ENCODE results near the gene ACTG1. TPM values are rescaled to one million over a fixed set of nuclear protein-coding genes. Genes with fewer than 3 reads are reported as not detected.

Gene ACTG1
- total RNA-seq, 1 experiment from 2014 or later = 1,461 TPM

GRCh38 chr17:81482673-81483072 is 29.9 kb downstream of the ACTG1 start:
- TF ChIP-seq CTCF (IDR thresholded peaks at IDR 0.05; ENCODE audit: unreplicated experiment) = no peak
- H3K4me3 Mint-ChIP-seq (ENCODE audit: unreplicated experiment) = no peak overlapping the region
- H3K27ac Mint-ChIP-seq (ENCODE audit: low read depth, unreplicated experiment) = no peak overlapping the region
- H3K36me3 Mint-ChIP-seq (ENCODE audit: insufficient read depth, unreplicated experiment) = peaks cover 6% of the 10 kb centered on the region
- DNase-seq (ENCODE audit: unreplicated experiment) = no peak
- POLR2A ChIA-PET = no interaction called here
- no peaks in the 10 kb centered on the region for H3K27me3 Mint-ChIP-seq (ENCODE audit: insufficient read depth, unreplicated experiment)
- no peaks in the 10 kb centered on the region for H3K4me1 Mint-ChIP-seq (ENCODE audit: insufficient read depth, unreplicated experiment)
- no peaks in the 10 kb centered on the region for H3K9me3 Mint-ChIP-seq (ENCODE audit: unreplicated experiment)
- intact Hi-C loops (cut with micrococcal nuclease) = loop anchor here (2.0 kb wide), 1 partner anchor 340 kb away; no protein-coding TSS in a partner anchor
- CTCF ChIA-PET = interaction anchor here (0.6 kb wide), 2 partner anchors 229 to 494 kb away, joined by 3 to 4 read pairs; no protein-coding TSS in a partner anchor
- BruUV-seq (replicated peaks) = no TSS peak

- no peak for DNase-seq (ENCODE audit: unreplicated experiment)
- ChIA-PET POLR2A (no interaction called here), CTCF (interaction anchor here (0.7 kb wide), 1 partner anchor 114 kb away, joined by 3 read pairs; no protein-coding TSS in a partner anchor)
- Mint-ChIP-seq H3K27ac (ENCODE audit: low read depth, unreplicated experiment) (no peak overlapping the region), H3K9me3 (ENCODE audit: unreplicated experiment) (no peaks in the 10 kb centered on the region), H3K4me3 (ENCODE audit: unreplicated experiment) (no peak overlapping the region), H3K27me3 (ENCODE audit: insufficient read depth, unreplicated experiment) (no peaks in the 10 kb centered on the region), H3K4me1 (ENCODE audit: insufficient read depth, unreplicated experiment) (no peaks in the 10 kb centered on the region), H3K36me3 (ENCODE audit: insufficient read depth, unreplicated experiment) (peaks cover 6% of the 10 kb centered on the region)
- BruUV-seq (replicated peaks) = no TSS peak
- TF ChIP-seq CTCF (IDR thresholded peaks at IDR 0.05; ENCODE audit: unreplicated experiment) = no peak
- intact Hi-C loops (cut with micrococcal nuclease) = loop anchor here (2.0 kb wide), 1 partner anchor 339 kb away; no protein-coding TSS in a partner anchor
Observed at GRCh38 chr17:81481815-81482505, 30.6 kb downstream of the ACTG1 start.

- H3K36me3 Mint-ChIP-seq (ENCODE audit: insufficient read depth, unreplicated experiment) = peaks cover 6% of the 10 kb centered on the region
- ChIA-PET CTCF (interaction anchor here (0.7 kb wide), 1 partner anchor 113 kb away, joined by 3 read pairs; no protein-coding TSS in a partner anchor), POLR2A (no interaction called here)
- no peaks in the 10 kb centered on the region for H3K9me3 Mint-ChIP-seq (ENCODE audit: unreplicated experiment)
- no peak overlapping the region for H3K4me3 Mint-ChIP-seq (ENCODE audit: unreplicated experiment)
- no TSS peak for BruUV-seq (replicated peaks)
- no peak for DNase-seq (ENCODE audit: unreplicated experiment)
- H3K27me3 Mint-ChIP-seq (ENCODE audit: insufficient read depth, unreplicated experiment) = no peaks in the 10 kb centered on the region
- no peaks in the 10 kb centered on the region for H3K4me1 Mint-ChIP-seq (ENCODE audit: insufficient read depth, unreplicated experiment)
- TF ChIP-seq CTCF (IDR thresholded peaks at IDR 0.05; ENCODE audit: unreplicated experiment) = no peak
- H3K27ac Mint-ChIP-seq (ENCODE audit: low read depth, unreplicated experiment) = no peak overlapping the region
- intact Hi-C loops (cut with micrococcal nuclease) = no loop called here
Observed at GRCh38 chr17:81481073-81481799, 31.4 kb downstream of the ACTG1 start.
